ENCODE data around the gene KCNQ4. TPM values are rescaled to one million over a fixed set of nuclear protein-coding genes. Genes with fewer than 3 reads are reported as not detected.

Gene KCNQ4
- polyA plus RNA-seq, 1 donor from 2014 or later = not detected

GRCh38 chr1:40801742-40802077 lies 18.1 kb downstream of the KCNQ4 start:
- no peaks in the 10 kb centered on the region for H3K9me3 ChIP-seq (ENCODE audit: low read length)

GRCh38 chr1:40802078-40802741 lies 18.6 kb downstream of the KCNQ4 start:
- H3K9me2 ChIP-seq (ENCODE audit: insufficient read depth, low read length) = no peaks in the 10 kb centered on the region
- no peaks in the 10 kb centered on the region for H3K36me3 ChIP-seq (ENCODE audit: insufficient read depth, low read length)
- H3K9ac ChIP-seq (ENCODE audit: low read length) = no peak overlapping the region
- no peaks in the 10 kb centered on the region for H3F3A ChIP-seq (ENCODE audit: insufficient read depth, low read length, poor library complexity, severe bottlenecking)
- no peak overlapping the region for H3K4me2 ChIP-seq (ENCODE audit: low read length)
- peak overlapping the region; percentile 51 for H3K4me3 ChIP-seq (ENCODE audit: low read length)
- no peak overlapping the region for H2AFZ ChIP-seq (ENCODE audit: low read depth, low read length)
- no peak overlapping the region for H3K27ac ChIP-seq (ENCODE audit: low read length)
- H3K79me2 ChIP-seq (replicated peaks; ENCODE audit: insufficient read depth, low read length) = no peaks in the 10 kb centered on the region
- H3K9me3 ChIP-seq (ENCODE audit: low read length) = no peaks in the 10 kb centered on the region
- H3K27me3 ChIP-seq (ENCODE audit: insufficient read depth, low read depth, low read length) = peaks cover 5% of the 10 kb centered on the region
- H4K20me1 ChIP-seq (ENCODE audit: insufficient read depth) = no peaks in the 10 kb centered on the region
- TF ChIP-seq EZH2 (IDR thresholded peaks at IDR 0.05; ENCODE audit: borderline replicate concordance, insufficient read depth, low read length, poor library complexity, severe bottlenecking) = no peak
- no peak for TF ChIP-seq RAD21 (conservative IDR thresholded peaks at IDR 0.05)
- no peak for TF ChIP-seq TAF1 (IDR thresholded peaks at IDR 0.05; ENCODE audit: low read depth)
- TF ChIP-seq EP300 (conservative IDR thresholded peaks at IDR 0.05; ENCODE audit: poor library complexity, severe bottlenecking) = no peak
- no peak for TF ChIP-seq SMC3 (conservative IDR thresholded peaks at IDR 0.05; ENCODE audit: poor library complexity)
- no peak for TF ChIP-seq REST (IDR thresholded peaks at IDR 0.05; ENCODE audit: borderline replicate concordance)
- no peak for TF ChIP-seq POLR2AphosphoS5 (IDR thresholded peaks at IDR 0.05)

More at GRCh38 chr1:40801742-40802077, 18.1 kb downstream of the KCNQ4 start:
- Histone ChIP-seq H3K36me3 (ENCODE audit: insufficient read depth, low read length) (no peaks in the 10 kb centered on the region), H3K27ac (ENCODE audit: low read length) (no peak overlapping the region), H3K9me2 (ENCODE audit: insufficient read depth, low read length) (no peaks in the 10 kb centered on the region), H4K20me1 (ENCODE audit: insufficient read depth) (no peaks in the 10 kb centered on the region), H3K27me3 (ENCODE audit: insufficient read depth, low read depth, low read length) (peaks cover 5% of the 10 kb centered on the region), H3K4me3 (ENCODE audit: low read length) (no peak overlapping the region), H3K79me2 (replicated peaks; ENCODE audit: insufficient read depth, low read length) (no peaks in the 10 kb centered on the region), H3F3A (ENCODE audit: insufficient read depth, low read length, poor library complexity, severe bottlenecking) (no peaks in the 10 kb centered on the region), H3K4me2 (ENCODE audit: low read length) (no peak overlapping the region), H2AFZ (ENCODE audit: low read depth, low read length) (no peak overlapping the region), H3K9ac (ENCODE audit: low read length) (no peak overlapping the region)
- TF ChIP-seq POLR2AphosphoS5 (IDR thresholded peaks at IDR 0.05) (no peak), MXI1 (conservative IDR thresholded peaks at IDR 0.05; ENCODE audit: poor library complexity, severe bottlenecking) (no peak), REST (IDR thresholded peaks at IDR 0.05; ENCODE audit: borderline replicate concordance) (no peak), CTCF (IDR thresholded peaks at IDR 0.05; ENCODE audit: poor library complexity, severe bottlenecking) (no peak), EP300 (conservative IDR thresholded peaks at IDR 0.05; ENCODE audit: poor library complexity, severe bottlenecking) (no peak), EZH2 (IDR thresholded peaks at IDR 0.05; ENCODE audit: borderline replicate concordance, insufficient read depth, low read length, poor library complexity, severe bottlenecking) (no peak), RAD21 (conservative IDR thresholded peaks at IDR 0.05) (no peak), TAF1 (IDR thresholded peaks at IDR 0.05; ENCODE audit: low read depth) (no peak), SMC3 (conservative IDR thresholded peaks at IDR 0.05; ENCODE audit: poor library complexity) (no peak)
